22Rv1 (cell line): ENCODE data around the gene ZDHHC11.
"Not testable (repeated sequence)": the region's sequence is repeated elsewhere in the genome, so short reads cannot be mapped to it uniquely, and the experiment has no call there.

Experiments used
- CTCF ChIP-seq: fragments of 450-650 bp; IDR thresholded peaks from 2 replicates; pipeline ENCODE4 v1.5.1; 2017; ENCODE audit warnings: mild to moderate bottlenecking
- ZFX ChIP-seq: fragments of 450-650 bp; IDR thresholded peaks from 2 replicates; pipeline ENCODE4 v1.6.1; 2017; ENCODE audit warnings: antibody characterized with exemption, borderline replicate concordance

GRCh38 chr5:798505-799138 lies 52.2 kb downstream of the ZDHHC11 start:
- TF ChIP-seq CTCF, ZFX: not testable (repeated sequence)
